Measurements from ENCODE around the gene TPD52L1. TPM values are rescaled to one million over a fixed set of nuclear protein-coding genes. Genes with fewer than 3 reads are reported as not detected.

Gene TPD52L1
- total RNA-seq, 1 donor from 2014 or later, result 188 TPM

DNA sequence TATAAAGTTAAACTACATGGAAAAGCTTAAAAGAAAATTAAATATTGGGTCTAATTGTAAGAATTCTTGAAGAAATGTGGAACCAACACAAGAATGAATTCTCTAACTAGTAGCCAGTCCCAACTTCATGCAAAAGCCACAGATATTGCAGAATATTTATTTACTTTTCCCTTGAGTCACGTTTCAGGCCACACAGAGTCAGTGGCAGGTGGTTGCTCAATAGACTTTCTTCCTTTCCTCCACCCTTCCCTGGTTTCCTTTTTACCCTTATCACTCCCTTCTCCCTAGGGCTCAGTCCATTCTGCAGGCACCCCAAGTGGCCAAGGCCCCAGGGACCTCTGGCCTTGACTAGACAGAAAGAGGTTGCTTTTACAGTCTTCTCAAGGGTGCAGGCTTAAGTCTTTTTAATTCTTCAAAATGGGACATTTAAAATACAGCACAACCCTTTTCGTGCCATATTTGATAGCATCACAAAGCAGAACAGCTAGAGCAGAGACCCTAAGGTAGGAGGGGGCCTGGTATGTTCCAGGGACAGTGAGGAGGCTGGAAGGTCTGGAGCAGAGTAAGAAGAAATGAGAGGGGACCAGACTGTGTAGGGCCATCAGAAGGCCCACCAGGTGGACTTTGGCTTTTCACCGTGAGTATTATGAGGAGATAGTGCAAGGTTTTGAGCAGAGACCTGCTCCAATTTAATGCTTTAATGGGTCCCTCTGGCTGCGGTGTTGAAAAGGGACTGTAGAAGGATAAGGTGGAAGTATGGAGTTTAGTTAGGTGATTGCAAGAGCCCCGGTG lies 83.2 kb downstream of the TPD52L1 start:
- DNase-seq (ENCODE audit: low read depth), result peak; percentile 26

DNA sequence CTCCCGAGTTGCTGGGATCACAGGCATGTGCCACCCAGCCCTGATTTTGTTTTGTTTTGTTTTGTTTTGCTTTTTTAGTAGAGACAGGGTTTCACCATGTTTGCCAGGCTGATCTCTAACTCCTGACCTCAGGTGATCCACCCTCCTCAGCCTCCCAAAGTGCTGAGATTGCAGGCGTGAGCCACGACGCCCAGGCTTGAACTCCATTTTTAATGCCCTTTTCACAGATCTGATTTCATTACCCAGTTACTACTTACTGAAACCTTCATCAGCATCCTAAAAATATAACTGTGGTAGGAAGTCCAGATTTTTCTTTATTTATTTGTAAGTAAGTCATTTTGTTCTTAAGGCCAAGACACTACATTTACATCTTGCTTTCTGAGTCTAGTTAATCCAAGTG lies 84.2 kb downstream of the TPD52L1 start:
- DNase-seq (ENCODE audit: low read depth), result no peak

- no peak for DNase-seq (ENCODE audit: low read depth)
Observed at GRCh38 chr6:125245109-125245508, 91.5 kb downstream of the TPD52L1 start.

- DNase-seq (ENCODE audit: low read depth), result no peak
Observed at GRCh38 chr6:125245523-125246264, 92.1 kb downstream of the TPD52L1 start.

GRCh38 chr6:125246566-125246965 lies 93.0 kb downstream of the TPD52L1 start:
- no peak for DNase-seq (ENCODE audit: low read depth)

DNA sequence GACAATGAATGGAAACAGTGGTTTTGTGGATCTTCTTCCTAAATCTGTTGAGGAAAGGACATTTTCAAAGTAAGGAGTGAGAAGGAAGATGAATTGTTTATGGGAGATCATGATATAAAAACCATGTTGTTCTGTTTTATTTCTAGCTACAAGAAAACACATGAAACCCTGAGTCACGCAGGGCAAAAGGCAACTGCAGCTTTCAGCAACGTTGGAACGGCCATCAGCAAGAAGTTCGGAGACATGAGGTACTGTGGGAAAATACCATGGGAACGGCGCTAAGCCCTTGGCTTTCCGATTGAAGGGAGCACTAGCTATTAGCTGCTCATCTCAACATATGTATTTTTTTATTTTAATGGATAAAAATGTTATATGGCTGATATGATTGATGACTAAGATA lies 94.6 kb downstream of the TPD52L1 start:
- DNase-seq (ENCODE audit: low read depth), result no peak

- no peak for DNase-seq (ENCODE audit: low read depth)
Observed at GRCh38 chr6:125250511-125250910, 96.9 kb downstream of the TPD52L1 start.

DNA sequence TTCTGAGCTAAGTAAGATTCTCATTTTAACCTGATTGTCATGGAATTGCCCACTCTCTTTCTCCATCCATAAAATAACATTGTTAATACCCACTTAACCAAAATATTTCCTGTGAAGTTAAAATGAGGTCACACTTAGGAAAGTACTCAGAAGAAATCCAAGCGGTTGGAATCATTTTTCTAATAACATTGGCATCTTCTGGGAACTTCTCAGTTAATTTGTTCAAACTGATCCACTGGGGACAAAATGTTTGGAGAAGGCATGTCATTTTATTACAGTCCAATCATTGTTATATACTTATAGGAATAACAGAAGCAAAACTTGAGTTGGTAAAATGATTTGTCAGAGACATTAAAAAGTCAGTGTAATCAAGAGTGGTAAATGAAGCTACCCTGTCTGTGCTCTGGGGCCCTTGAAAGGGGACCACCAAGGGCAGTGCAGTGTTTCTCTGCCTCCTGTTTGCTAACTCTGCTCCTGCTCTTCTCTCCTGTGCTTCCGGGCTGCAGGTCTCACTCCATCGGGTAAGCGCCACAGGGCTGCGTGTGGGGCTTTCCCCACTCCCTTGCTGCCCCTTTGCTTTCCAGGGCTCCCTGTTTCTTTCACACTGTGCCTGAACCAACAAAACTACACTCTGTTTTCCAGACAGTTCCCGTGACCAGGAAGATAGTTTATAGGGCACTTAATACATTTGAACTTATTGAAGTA lies 98.1 kb downstream of the TPD52L1 start:
- peak; percentile 23 for DNase-seq (ENCODE audit: low read depth)

- no peak for DNase-seq (ENCODE audit: low read depth)
Observed at GRCh38 chr6:125252891-125253290, 99.3 kb downstream of the TPD52L1 start.

- DNase-seq (ENCODE audit: low read depth), result no peak
Observed at GRCh38 chr6:125253881-125254280, 100.3 kb downstream of the TPD52L1 start.

DNA sequence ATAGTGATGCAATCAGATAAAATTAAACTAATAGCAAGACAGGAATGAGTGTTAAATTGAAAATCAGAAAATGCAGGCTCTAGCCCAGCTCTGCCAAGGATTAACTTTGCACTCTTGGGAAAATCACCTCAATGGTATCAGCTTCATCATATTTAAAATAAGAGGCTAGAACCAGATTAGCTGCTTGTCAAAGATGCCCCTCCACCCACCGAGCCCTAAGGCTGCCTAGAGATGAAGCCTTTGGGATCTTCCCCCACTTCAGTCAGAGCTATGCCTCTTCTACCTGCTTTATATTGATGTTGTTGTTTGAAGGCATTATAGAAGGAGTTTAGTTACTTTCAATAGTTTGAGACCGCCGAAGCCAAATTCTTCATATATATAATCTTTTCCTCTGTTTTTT lies 100.7 kb downstream of the TPD52L1 start:
- no peak for DNase-seq (ENCODE audit: low read depth)

- DNase-seq (ENCODE audit: low read depth), result peak; percentile 21
Observed at GRCh38 chr6:125255201-125255600, 101.6 kb downstream of the TPD52L1 start.

- DNase-seq (ENCODE audit: low read depth), result no peak
Observed at GRCh38 chr6:125257351-125257750, 103.8 kb downstream of the TPD52L1 start.

DNA sequence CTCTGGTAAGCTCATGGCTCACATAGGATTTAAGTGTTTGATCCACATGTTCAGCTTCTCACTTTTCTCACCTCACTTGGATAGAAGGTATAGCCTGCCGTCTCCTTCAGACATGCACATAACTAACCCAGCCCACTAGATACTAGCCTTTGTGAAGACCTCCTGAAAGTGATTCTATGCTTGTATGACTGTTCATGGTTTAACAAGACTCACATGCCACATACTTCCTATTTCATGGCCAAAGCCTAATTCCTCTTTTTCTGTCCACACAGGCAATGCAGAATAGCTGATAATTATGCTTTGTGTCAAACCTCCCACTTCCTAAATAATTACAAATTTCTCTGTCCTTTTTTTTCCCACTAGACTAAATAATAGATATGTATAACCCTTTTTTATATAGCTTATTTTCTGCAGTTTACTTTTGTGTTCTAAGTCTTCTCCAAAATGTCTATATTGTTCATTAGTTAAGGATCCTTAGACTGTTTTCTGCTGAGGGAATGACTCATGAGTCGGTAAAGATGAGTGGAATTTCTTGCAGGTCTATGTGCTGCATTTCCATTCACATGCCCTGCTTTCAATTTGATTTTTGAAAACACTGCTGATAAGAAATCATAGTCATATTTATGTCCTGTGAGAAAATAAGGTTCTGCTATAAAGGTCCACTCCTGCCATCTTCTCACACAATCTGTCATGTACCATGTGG lies 105.2 kb downstream of the TPD52L1 start:
- no peak for DNase-seq (ENCODE audit: low read depth)

DNA sequence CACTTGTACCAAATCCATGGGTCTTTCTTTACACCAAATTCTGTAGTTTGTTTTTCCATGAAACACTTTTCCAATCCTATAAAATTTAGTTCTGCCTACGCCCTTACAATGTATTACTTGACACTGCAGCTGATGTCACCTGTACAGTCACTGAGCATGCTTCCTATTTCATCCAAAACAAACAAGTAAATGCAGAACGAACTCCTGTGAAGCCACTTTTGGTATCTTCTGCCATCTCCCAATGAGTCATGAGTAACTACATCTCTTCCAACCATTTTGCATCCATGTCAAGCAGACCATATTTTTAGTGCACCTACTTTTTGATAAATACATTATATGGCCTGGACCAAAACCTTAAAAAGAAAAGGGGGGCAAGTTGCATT lies 105.8 kb downstream of the TPD52L1 start:
- DNase-seq (ENCODE audit: low read depth), result no peak

DNA sequence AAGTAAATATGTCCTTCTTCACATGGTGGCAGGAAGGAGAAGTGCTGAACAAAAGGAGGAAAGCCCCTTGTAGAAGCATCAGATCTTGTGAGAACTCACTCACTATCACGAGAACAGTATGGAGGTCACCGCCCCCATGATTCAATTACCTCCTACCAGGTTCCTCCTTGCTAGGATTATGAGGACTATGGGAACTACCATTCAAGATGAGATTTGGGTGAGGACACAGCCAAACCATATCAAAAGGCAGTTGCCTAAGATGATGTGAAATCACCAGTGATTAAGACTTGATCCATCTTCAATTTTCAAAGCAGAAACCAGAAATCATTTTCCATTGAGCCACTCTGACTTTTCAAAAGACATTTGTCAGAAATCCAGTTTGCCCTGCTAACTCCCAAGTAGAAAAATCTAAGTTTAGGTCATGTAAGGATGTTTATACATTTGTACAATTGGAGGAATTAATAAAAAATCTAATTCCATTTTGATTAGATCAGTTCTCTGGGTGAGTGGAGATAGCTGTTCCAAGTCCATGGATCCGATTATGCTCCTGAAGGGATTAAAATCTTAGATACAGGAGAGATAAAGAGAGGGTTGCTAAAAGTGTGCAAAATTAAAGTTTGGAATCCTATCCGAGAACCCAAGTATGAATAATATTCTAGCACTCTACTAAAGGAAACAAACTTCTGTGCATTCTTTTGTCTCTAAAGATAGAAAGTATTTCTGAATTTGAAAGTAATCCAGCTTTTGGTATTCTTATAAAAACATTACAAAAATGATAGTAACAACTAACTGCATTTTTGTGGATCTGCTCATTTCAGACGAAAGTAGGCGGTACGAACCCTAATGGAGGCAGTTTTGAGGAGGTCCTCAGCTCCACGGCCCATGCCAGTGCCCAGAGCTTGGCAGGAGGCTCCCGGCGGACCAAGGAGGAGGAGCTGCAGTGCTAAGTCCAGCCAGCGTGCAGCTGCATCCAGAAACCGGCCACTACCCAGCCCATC lies 108.7 kb downstream of the TPD52L1 start:
- DNase-seq (ENCODE audit: low read depth), result no peak

DNA sequence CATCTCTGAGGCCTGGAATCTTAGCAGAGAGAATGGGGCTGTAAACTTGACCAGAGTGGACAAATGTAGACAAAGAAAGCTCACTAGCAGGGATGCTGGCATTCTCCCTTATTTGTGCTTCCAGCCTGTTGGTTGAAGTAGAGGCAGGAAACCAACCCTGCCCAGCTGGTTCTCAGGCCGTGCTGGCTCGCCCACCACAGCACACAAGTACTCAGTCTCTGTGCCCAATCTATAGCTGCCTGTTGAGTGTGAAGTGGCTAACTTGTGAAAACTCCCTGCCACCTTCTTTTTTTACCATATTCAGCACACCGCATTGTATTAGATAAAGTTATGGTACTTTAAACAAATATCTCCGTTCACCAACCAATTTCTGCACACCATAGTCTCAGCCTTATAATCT lies 110.9 kb downstream of the TPD52L1 start:
- no peak for DNase-seq (ENCODE audit: low read depth)

DNA sequence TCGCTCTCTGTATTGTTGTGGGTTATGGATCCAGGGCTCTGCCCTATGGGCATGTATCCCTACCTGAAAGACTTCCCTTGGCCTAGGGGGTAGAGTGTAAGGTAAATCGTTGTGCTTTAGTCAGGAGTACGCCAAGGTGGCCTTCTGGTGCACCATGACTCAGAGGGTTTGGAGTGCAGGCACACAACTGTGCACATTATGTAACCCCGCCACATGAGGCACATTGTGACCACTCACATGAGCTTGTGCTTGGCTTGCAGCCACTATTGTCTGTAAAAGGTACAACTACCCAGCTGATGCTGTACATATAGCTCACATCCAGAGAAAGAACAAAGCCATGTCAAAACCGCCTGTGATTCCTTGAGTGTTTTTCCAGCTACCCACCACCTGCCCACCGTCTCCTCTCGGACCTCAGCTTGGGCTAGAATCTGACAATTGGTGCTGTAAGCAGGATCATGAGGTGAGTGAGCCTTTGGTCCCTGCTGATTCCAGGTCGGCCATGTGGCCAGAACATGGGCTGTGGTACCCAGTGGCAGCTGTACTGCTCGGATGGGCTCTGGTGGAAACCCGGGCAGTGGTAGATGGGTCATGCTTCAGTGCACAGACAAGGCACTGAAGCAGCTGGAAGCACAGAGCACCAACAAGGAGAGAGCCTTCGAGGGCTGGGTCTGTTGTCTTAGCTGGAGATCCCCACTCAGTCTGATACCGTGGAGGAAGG lies 114.4 kb downstream of the TPD52L1 start:
- peak; percentile 42 for DNase-seq (ENCODE audit: low read depth)

DNA sequence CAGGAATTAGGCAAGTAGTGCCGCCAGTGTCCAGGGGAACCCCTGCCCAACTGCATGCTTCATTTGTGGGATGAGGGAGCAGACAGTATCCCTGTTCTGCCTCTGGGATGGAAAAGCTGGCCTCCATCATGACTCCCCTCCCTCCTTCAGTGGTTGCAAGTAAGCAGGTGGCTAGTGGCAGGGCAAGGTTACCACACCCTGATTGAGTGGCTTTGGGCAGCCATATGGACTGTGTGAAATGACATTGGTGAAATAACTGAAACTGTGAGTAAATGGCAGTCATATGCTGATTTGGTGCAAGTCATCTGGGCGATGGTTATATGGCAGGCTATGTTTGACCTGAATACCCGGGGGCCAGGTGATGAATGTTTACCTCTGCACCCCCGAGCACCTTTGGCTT lies 115.2 kb downstream of the TPD52L1 start:
- no peak for DNase-seq (ENCODE audit: low read depth)

GRCh38 chr6:125269328-125269985 lies 115.9 kb downstream of the TPD52L1 start:
- no peak for DNase-seq (ENCODE audit: low read depth)

All from renal cortical epithelial cell (primary cell).